Retinal pigment epithelial cell (primary cell): ENCODE measurements around the gene SFXN4.

Experiments used
- DNase-seq: peaks from one replicate; pipeline ENCODE4 v3.0.0-alpha.2; 2010; ENCODE audit warnings: low read depth
- H3K4me3 ChIP-seq: 2 replicates; pipeline ENCODE4 v1.5.1; 2011; ENCODE audit warnings: mild to moderate bottlenecking, low read length, control low read depth, moderate library complexity
- CTCF ChIP-seq: conservative IDR thresholded peaks from 2 replicates; pipeline ENCODE4 v1.5.1; 2011; ENCODE audit warnings: low read depth, low read length, control low read depth, inconsistent platforms

Gene SFXN4

GRCh38 chr10:119105155-119105554 lies 60.4 kb downstream of the SFXN4 start:
- peak overlapping the region; percentile 83 for H3K4me3 ChIP-seq
- DNase-seq = no peak
- no peak for TF ChIP-seq CTCF

DNA sequence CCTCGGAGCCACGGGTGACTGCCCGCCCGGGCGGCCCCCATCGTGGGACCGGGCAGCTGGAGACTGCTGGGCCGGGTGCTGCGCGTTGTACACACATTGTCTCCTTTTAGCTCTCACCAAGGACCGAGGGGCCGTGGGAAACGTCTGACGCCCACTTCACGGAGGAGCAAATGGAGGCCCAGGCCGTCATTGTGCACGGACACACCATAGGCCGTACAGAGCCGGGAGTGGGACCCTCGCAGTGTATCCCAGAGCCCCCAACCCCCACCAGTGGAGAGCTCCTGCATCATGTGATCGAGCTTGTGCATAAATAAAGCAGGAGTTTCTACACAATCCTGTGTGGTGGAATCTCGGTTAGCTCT lies 60.9 kb downstream of the SFXN4 start:
- no peak for DNase-seq
- peak overlapping the region; percentile 83 for H3K4me3 ChIP-seq
- no peak for TF ChIP-seq CTCF

DNA sequence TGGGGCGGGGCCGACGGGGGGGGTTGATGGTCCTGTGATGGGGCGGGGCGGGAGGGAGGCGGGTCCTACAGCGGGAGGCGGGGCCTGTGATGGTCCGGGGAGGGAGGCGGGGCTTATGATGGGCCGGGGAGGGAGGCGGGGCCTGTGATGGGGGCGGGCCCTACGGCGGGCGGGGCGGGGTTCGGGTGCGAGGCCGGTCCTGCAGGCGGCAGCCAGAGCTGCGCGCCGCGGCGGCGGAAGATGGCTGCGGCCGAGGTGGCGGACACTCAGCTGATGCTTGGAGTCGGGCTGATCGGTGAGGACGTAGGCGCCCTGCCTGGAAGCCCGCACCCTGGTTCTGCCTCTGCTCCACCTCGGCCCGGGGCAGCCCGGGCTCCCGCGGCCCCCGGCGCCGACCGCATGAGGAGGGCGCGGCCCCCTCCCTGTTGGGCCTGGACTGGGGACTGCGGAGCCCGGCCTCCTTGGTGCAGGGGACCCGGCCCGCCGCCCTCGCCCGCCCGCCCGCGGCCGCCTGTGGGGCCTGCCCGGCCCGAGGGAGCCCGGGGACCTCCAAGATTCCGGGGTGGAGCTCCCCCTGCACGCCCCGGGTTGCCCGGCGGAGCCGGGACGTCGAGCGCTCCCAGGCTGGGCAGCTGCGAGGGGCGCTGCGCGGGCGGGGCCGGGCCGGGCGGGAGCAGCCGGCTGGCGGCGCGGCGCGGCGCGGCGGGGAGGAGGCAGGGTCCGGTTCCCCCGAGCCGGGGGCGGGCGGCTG lies 61.4 kb downstream of the SFXN4 start, which contains the start of gene DENND10:
DENND10 (plus strand) TSS at position 211 of the 751 bp plus-strand sequence; CDS start at position 241, 30 bp downstream.
- peak; percentile 30 for DNase-seq
- peak within 1 kb of the TSS; percentile 83 for H3K4me3 ChIP-seq
- TF ChIP-seq CTCF = no peak

GRCh38 chr10:119103241-119103902 lies 62.1 kb downstream of the SFXN4 start:
- TF ChIP-seq CTCF = no peak
- H3K4me3 ChIP-seq = no peak overlapping the region
- DNase-seq = no peak

GRCh38 chr10:119101366-119102098 lies 64.0 kb downstream of the SFXN4 start:
- DNase-seq = no peak
- TF ChIP-seq CTCF = no peak
- no peak overlapping the region for H3K4me3 ChIP-seq

DNA sequence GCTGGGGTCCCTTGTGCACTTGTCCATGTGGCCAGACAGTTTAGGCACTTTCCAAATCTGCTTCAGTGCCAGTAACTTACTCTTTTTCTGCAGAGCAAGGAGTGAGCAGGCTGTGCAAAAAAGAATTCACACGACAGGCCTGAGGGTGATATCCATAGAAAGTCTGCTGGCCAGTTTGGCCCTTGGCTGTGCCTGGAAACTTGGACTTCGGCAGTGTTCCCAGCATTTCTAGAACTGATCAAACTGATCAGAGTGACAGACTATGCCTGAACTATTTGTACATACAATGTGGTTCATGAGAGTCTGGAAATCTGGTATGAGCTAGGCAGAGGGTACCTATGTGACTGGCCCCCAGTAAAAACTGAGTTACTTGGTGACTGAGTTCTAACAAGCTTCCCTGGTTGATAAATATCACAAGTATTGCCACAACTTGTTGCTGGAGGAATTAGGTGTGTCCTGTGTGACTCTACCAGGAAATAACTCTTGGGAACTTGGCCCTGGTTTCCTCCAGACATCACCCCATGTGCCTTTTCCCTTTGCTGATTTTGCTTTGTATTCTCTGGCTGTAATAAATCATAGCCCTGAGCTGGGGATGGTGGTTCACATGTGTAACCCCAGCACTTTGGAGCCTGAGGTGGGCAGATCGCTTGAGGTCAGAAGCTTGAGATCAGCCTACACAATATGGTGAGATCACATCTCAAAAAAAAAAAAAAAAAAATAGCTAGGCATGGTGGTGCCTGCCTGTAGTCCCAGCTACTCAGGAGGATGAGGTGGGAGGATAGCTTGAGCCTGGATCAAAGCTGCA lies 64.9 kb downstream of the SFXN4 start:
- no peak for DNase-seq
- no peak overlapping the region for H3K4me3 ChIP-seq
- TF ChIP-seq CTCF = no peak
